Measurements from ENCODE around the gene ELOVL4. TPM values are rescaled to one million over a fixed set of nuclear protein-coding genes. Genes with fewer than 3 reads are reported as not detected.
A peak's percentile ranks its signal among the peaks of the same experiment; 100 is the strongest.

ELOVL4 gene
- polyA plus RNA-seq (2012; ENCODE audit: insufficient read depth, insufficient read length), result 14.1 TPM

DNA sequence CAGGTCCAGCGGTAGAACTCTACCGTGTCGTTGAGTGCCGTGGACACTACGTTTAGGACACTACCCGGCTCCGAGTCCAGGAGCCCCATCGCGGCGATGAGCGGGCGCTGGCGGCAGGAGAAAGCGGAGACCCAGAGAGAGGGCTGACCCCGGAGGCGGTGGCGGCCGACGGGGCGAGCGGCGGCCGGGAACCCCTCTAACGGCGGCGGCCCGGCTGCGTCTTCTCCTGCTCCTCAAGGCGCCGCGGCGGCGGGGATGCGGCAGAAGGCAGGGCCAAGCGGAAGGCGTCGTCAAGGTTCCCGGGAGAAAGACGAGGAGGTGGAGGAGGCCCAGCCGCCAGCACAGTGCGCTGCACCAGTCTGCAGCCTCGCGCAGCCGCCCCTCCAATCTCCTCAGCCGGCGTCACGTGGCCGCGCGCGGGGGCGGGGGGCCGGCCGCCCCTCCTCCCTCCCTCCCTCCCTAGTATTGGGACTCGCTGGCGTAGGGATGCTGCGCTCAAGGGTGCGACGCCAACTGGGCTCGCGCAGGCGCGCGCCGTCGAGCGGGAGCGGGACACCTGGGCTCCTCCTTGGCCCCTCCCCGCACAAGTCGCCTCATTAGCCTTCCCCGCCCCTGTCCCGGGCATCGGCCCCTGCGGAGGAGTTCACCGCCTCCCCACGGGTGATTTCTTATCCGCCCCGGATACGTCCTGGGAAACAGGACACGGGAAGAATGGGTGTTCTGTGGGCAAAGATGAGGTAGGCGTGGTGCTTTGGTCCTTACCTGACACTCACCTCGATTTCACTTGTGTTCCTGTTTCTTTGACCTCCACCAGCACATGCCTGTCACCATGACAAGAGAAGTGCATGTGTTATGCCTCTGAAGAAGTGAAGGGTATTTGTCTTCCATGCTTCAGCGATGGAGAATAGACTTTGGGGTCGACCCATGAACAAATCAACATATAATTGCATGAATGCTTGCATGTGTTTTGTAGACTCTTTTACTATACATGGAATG lies at the start of gene ELOVL4:
ELOVL4 (minus strand) TSS at position 363 of the 996 bp plus-strand sequence; CDS start at position 89, 274 bp downstream.
- DNase-seq (ENCODE audit: low read depth, low spot score), result peak; percentile 92
- H3K4me3 ChIP-seq (ENCODE audit: low read length), result peak within 1 kb of the TSS; percentile 82

DNA sequence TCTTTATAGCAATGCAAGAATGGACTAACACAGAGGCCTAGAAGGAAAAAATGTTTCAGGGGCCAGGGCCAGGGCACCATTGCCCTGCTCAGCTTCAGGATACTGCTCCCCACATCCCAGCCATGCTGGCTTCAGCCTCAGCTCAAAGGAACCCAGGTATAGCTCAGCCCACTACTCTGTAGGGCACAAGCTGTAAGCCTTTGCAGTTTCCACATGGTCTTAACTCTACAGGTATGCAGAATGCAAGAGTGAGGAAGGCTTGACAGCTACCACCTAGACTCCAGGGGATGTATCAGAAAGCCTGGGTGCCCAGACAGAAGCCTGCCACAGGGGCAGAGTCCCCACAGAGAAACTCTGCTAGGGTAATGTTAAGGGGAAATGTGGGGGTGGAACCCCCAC lies 46.6 kb upstream of the ELOVL4 start:
- no peak overlapping the region for H3K4me3 ChIP-seq (ENCODE audit: low read length)
- no peak for DNase-seq (ENCODE audit: low read depth, low spot score)

DNA sequence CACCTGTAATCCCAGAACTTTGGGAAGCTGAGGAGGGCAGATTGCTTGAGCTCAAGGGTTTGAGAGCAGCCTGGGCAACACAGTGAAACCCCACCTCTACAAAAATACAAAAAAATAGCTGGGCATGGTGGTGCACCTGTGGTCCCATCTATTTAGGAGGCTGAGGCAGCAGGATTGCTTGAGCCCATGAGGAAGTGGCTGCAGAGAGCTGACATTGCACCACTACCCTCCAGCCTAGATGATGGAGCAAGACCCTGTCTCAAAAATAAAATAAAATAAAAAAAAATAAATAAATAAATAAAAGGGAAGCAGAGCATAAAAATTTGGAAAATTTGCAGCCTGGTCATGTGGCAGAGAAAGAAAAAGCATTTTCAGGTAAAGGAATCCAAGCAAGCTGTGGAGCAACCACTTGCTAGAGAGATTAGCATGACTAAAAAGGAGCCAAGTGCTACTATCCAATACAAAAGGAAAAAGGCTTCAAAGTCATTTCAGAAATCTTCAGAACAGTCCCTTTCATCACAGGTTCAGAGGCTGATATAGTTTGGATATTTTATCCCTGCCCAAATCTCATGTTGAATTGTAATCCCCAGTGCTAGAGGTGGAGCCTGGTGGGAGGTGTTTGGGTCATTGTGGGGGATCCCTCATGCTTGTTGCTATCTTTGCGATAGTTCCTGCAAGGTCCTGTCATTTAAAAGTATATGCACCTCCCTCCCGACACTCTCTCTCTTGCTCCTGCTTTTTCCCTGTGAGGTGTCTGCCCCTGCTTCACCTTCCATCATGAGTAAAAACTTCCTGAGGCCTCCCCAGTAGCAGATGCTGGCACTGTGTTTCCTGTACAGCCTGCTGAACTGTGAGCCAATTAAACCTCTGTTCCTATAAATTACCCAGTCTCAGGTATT lies 45.9 kb upstream of the ELOVL4 start:
- no peak overlapping the region for H3K4me3 ChIP-seq (ENCODE audit: low read length)
- DNase-seq (ENCODE audit: low read depth, low spot score), result no peak

DNA sequence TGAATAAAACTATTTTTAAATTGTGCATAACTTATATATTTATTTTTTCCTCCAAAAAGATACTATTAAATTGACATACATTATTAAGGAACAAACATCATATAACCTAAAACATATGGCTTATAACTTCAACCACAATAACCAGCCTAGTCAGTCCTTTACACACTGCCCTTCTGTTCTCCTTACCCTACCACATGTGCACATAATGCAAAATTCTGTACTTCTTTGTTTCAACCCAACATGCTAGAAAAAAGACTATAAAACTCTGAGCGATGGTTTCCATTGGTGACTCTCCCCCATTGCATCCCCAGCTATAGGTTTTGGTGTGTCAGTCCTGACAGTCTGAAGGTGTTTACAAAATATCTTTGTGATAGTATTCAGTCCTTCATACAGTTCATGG lies 42.3 kb upstream of the ELOVL4 start:
- DNase-seq (ENCODE audit: low read depth, low spot score), result no peak
- H3K4me3 ChIP-seq (ENCODE audit: low read length), result no peak overlapping the region

DNA sequence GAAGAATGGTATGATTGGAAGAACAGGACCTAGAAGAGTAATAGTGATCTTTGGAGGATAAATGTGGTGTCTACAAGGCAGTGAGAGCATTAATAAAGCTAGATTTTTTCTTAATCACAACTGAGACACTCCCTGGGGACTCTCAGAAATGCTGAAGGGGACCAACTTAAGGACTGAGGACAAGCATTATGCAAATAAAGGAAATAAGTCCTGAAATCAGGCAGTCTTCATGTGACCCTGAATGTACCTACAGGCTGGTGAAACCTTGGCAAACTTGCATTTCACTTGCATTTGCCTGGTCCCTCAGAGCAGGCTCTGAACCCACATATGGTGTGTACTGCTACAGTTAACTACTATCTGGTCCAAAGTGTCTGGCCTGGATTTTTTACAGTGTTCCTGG lies 37.8 kb upstream of the ELOVL4 start:
- no peak for DNase-seq (ENCODE audit: low read depth, low spot score)
- H3K4me3 ChIP-seq (ENCODE audit: low read length), result no peak overlapping the region

DNA sequence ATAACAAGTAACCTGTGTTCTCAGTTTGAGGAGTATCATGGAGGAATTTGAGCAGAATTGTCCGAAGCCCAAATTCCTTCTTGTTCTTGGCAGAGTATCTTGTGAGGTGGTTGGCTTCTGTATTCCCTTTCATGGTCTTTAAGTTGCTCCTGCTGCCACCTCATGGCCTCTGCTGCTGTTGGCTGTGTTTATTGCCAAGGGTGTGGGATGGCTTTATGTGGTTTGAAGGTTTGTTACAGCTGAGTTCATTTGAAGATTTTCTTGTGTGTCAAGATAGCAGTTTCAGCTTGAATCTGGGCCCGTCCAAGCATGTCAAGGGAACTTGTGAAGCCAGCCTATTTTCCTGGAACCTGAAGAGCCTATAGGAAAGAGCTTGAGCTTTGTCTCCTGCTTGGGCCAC lies 36.9 kb upstream of the ELOVL4 start:
- no peak overlapping the region for H3K4me3 ChIP-seq (ENCODE audit: low read length)
- peak; percentile 96 for DNase-seq (ENCODE audit: low read depth, low spot score)

DNA sequence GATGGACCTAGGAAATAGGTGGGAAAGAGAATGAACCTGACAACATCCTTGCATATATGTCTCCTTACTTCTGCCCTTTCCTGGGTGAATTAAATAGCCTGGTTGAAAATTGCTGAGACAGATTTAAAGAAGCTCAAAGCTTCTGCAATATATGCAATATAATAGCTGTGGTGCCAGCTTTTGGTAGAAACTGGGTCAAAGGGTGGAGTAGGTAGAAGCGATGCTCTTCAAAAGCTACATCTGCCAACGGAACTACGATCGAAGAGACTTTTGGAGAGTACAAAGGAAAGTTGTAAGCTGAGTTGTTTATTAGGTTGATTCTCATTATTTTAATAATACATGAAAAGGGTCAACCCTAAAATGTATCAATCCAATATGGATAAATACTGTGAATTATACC lies 34.3 kb upstream of the ELOVL4 start:
- H3K4me3 ChIP-seq (ENCODE audit: low read length), result no peak overlapping the region
- DNase-seq (ENCODE audit: low read depth, low spot score), result no peak

DNA sequence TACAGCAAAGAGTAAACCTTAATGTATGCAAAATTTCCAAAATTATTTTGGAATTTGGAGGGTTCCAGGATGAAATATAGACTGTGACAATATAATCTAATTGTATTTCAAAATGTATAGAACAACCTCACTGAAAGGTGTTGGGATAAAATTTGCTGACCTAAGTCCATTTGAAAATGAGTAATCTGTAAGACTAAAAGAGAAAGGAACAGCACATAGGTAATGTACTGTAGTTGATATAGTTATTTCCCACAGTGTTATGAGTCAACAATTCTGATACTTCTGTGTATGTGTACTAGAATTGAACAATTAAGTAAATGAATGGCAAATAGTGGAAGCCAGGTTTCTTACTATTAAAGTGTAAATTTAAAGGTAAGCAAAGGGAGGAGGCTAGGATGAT lies 23.8 kb upstream of the ELOVL4 start:
- no peak overlapping the region for H3K4me3 ChIP-seq (ENCODE audit: low read length)
- DNase-seq (ENCODE audit: low read depth, low spot score), result no peak

DNA sequence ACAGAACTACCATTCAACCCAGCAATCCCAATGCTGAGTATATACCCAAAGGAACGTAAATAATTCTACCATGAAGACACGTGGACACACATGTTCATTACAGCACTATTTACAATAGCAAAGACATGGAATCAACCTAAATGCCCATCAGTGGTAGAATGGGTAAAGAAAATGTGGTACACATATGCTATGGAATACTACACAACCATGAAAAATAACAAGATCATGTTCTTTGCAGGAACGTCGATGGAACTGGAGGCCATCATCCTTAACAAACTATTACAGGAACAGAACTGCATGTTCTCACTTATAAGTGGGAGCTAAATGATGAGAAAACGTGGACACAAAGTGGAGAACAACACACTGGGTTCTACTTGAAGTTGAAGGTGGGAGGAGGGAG lies 22.4 kb upstream of the ELOVL4 start:
- no peak for DNase-seq (ENCODE audit: low read depth, low spot score)

DNA sequence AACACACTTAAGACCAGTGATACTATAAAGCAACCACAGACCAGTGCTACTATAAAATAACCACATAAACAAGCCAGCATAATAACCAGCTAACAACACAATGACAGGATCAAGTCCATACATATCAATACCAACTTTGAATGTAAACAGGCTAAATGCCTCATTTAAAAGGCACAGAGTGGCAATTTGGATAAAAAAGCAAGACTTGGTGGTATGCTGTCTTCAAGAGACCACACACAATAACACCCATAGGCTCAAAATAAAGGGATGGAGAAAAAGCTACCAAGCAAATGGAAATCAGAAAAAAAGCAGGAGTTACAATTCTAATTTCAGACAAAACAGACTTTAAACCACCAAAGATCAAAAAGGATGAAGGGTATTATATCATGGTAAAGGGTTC lies 19.8 kb upstream of the ELOVL4 start:
- DNase-seq (ENCODE audit: low read depth, low spot score), result no peak
- H3K4me3 ChIP-seq (ENCODE audit: low read length), result no peak overlapping the region

More for the DNA sequence above, 22.4 kb upstream of the ELOVL4 start:
- no peak overlapping the region for H3K4me3 ChIP-seq (ENCODE audit: low read length)

DNA sequence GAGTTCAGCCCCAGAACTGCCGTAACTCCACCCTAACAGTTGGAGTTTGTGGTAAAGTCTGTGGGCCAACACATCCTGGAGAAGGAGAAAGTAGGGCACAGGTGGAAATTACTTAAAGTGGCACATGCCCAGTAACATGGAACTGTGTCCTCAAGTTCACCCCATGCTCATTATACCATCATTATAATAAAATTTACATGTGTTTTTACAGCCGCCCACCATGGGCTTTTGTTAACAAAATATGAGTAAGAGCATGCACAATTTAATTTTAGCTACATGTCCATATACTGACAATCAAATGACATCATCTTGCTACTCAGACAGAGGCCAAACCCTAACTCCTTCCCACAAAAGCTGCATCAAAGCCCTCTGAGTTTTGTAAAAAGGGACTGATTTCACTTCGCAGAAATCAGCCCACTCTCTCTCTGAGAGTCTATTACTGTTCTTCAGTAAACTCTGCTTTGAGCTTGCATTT lies 17.3 kb upstream of the ELOVL4 start:
- peak; percentile 99 for DNase-seq (ENCODE audit: low read depth, low spot score)
- peak overlapping the region; percentile 30 for H3K4me3 ChIP-seq (ENCODE audit: low read length)

DNA sequence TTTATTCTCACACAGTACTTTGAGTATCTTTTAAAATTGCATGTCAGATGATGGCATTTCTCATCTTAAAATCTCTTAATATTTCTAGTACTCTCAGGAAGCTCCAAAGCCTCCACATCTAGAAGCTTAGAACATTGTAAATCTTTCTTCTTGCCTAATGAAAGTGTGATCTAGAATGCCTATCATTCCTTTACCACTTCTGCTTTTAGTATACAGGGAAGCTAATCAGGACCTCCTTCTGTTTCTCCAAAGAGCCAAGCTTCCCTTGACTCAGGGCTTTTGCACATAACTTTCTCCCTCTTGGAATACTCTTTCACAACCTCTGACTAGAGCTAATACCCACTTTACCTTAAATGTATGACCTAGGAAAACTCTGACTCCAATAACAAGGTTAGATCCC lies 7.5 kb upstream of the ELOVL4 start:
- no peak for DNase-seq (ENCODE audit: low read depth, low spot score)
- no peak overlapping the region for H3K4me3 ChIP-seq (ENCODE audit: low read length)

DNA sequence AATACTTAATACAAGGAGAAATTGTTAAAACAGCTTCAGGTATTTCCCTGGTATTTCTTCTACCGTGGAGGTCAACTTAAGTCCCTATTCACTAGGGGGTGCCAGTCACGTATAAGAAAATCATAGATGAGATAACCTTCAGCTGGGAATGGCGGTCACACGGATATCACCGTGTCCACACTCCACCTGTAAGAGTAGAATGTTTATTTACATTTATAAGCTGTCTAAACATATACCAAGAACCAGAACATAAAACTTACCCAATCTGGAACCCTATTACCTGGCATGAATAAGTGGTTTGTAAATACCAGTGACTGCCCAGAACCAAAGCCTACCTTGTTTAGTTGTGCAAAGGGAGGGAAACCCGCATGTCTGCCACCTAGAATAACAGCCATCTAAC lies 1.9 kb upstream of the ELOVL4 start:
- peak overlapping the region; percentile 40 for H3K4me3 ChIP-seq (ENCODE audit: low read length)
- peak; percentile 95 for DNase-seq (ENCODE audit: low read depth, low spot score)

DNA sequence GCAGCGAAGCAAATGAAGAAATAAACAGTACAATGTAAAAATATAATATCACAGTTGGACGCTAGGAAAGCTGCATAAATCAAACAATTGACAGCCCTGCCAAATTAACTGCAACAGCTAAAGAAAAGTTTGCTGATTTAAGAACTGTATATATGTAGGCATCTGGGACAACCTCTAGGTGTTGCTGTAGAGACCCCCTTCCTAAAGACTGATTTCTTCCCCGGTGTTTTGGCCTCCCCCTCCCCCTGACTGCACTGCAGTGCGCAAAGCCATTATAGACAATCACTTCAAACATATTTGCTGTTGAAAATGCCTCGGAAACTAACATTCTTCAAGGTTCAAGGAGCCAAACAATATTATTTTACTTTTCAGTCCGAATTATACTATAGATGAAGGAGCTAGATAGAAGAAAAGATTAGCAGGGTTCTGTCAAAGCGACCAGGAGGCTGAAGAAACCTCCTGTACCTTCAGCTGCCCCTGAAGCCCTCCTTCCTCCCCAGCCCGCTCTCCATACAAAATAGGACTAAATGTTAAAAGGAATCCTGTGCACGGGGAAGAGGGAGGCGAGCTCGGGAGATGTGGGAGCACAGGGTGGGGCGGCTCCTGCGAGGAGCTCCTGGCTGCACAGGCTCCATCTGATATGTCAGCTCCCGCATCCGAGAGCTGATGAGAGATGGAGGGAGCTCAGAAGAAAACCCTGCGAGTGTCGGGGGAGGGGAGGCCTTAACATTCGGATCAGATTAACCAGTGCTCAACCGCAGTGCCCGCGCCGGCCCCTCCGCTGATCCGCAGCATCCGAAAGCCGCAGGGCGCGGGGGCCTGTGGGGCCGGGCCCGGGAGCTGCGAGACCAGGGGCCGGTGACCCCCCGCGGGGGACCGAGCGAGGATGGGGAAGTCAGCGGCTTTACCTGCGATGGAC lies 822 bp downstream of the ELOVL4 start:
- DNase-seq (ENCODE audit: low read depth, low spot score), result peak; percentile 80
- H3K4me3 ChIP-seq (ENCODE audit: low read length), result peak overlapping the region; percentile 82

DNA sequence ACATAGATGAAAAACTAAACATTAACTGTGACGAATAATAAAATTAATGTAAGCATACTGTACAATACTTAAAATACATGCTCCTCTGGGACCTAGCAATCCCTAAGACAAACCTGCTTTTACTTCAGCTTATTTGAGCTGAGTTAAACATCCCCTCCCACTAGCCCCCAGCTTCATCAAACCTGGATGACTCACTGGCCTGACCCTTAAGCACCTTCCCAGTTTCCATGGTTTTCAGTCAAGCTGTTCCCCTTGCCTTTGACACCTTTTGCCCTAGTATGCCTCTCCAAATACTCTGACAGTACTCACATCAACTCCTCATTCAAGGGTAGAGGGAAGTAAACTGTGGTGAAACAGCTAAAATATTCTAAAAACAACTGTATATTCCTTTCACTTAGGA lies 4.2 kb downstream of the ELOVL4 start:
- no peak overlapping the region for H3K4me3 ChIP-seq (ENCODE audit: low read length)
- no peak for DNase-seq (ENCODE audit: low read depth, low spot score)

DNA sequence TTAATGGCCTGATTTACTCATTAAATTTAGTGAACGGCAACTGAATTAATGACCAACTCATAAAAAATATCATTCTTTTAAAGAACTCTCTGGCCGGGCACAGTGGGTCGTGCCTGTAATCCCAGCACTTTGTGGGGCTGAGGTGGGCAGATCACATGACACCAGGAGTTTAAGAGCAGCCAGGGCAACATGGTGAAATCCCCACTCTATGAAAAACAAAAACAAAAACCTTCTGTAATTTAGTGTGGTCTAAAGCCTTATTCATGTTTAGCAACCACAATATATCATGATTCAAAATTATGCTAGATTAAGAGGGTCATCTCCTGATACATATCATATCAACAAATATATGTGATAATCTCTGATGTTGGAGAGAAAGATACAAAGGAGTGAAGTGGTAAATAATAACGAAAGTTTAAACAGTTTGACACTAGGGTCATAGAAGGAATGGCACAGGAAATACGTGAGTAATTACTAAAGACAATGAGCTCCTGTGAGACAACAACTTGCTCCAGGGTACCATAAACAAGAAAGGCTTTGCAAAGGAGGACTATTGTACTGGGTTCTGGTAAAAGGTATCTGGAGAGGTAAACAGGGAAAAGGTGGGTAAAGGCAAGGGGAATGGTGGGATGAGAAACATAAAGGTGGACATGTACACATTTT lies 5.7 kb downstream of the ELOVL4 start:
- H3K4me3 ChIP-seq (ENCODE audit: low read length), result no peak overlapping the region
- DNase-seq (ENCODE audit: low read depth, low spot score), result no peak

DNA sequence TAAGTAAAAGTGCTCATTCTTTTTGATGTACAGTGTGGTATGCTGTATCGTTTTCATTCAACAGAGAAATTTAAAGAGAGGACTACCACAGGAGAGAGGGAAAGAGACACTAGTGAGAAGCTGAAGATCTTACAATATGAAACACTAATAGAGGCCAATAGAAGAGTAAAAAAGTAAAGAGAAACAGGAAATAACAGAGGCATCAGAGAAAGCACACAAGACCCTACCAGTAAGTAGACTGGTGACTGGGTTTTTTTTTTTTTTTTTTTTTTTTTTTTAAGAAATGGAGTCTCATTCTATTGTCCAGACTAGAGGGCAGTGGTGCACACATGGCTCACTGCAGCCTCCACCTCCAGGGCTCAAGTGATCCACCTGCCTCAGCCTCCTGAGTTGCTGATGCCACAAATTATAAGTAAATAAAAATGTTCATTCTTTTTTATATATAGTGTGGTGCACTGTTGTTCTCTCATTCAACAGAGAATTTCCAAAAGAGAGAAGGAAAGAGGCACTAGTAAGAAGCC lies 18.8 kb downstream of the ELOVL4 start:
- H3K4me3 ChIP-seq (ENCODE audit: low read length), result peak overlapping the region; percentile 5; the same call in 1 of the 2 replicates

DNA sequence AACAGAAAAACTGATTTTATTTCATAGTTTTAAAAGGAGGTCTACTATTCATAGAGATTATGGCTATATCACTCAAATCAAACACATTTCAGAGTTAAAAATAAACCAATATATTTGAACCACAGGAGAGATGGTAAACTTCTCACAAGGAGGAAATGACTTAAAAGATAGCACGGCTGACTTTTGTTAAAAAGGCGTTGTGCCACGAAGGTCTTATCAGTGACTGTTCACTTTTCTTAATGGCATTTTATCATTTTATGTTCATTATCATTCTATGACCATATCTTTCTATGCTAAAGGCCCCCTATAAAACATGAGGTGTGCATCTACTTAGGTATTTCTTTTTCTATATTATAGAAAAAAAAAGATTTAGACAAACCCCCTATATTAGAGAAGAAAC lies 19.6 kb downstream of the ELOVL4 start:
- DNase-seq (ENCODE audit: low read depth, low spot score), result no peak
- H3K4me3 ChIP-seq (ENCODE audit: low read length), result peak overlapping the region; percentile 5; the same call in 1 of the 2 replicates

More for the DNA sequence above, 18.8 kb downstream of the ELOVL4 start:
- DNase-seq (ENCODE audit: low read depth, low spot score), result no peak
